ENCODE data around the gene ZNF438.

DNA sequence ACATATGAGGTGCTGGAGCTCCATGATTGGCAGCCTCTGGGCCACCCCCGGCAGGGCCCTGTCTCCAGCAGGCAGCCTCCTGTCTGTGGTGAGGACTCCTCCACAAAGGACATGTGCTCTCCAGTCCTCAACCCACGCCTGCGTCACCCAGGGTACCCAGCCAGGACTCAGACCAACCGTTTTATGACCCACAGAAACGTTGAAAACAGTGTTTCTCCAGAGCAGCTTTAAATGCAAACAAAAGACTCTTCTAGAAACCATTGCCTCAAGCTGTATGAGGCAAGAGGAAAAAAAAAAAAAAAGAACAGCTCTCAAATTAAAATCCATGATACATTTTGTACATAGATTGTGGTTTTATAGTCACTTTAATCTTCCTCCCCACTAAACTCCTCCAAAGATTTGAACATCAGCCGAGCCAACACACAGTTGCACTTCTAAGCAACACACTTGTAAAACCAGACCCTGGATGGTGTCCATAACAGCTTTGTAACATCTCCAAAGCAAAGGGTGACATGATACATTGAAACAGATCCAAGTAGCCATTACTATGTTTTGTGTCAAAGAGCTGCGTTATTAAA lies 227.1 kb downstream of the ZNF438 start:
- TF ChIP-seq, protein P1, sequence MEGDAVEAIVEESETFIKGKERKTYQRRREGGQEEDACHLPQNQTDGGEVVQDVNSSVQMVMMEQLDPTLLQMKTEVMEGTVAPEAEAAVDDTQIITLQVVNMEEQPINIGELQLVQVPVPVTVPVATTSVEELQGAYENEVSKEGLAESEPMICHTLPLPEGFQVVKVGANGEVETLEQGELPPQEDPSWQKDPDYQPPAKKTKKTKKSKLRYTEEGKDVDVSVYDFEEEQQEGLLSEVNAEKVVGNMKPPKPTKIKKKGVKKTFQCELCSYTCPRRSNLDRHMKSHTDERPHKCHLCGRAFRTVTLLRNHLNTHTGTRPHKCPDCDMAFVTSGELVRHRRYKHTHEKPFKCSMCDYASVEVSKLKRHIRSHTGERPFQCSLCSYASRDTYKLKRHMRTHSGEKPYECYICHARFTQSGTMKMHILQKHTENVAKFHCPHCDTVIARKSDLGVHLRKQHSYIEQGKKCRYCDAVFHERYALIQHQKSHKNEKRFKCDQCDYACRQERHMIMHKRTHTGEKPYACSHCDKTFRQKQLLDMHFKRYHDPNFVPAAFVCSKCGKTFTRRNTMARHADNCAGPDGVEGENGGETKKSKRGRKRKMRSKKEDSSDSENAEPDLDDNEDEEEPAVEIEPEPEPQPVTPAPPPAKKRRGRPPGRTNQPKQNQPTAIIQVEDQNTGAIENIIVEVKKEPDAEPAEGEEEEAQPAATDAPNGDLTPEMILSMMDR (conservative IDR thresholded peaks at IDR 0.05): no peak
- TF ChIP-seq ZFX (IDR thresholded peaks at IDR 0.05): no peak
